IMR-90 (cell line): ENCODE results near the gene FAF1. TPM values are rescaled to one million over a fixed set of nuclear protein-coding genes. Genes with fewer than 3 reads are reported as not detected.

ENCODE experiments used
- ATAC-seq: fragments of 200-7000 bp; cut with Tn5 transposase; 2 replicates; pipeline ENCODE4 v1.9.1; 2020; ENCODE audit warnings: low read depth, mild to moderate bottlenecking, moderate library complexity
- BruUV-seq: library from RNA; stranded (reverse); fragments of 400-500 nt; replicated peaks from 2 replicates; lab custom pipeline; 2021; lab: Mats Ljungman, UMichigan
- CTCF ChIA-PET: fragments of 300-600 bp; formaldehyde crosslinking; extraction: SDS; loops from one replicate; lab custom pipeline; 2021; ENCODE audit warnings: antibody characterized with exemption; lab: Yijun Ruan, JAX
- POLR2A ChIA-PET: fragments of 300-600 bp; sonication (Branson Sonifier 250); formaldehyde crosslinking; loops from one replicate; lab custom pipeline; 2022; ENCODE audit warnings: antibody characterized with exemption; ENCODE audit not compliant: unreplicated experiment; lab: Charles Lee
- DNase-seq: peaks from one replicate; pipeline ENCODE4 v3.0.0; 2013
- H2AFZ ChIP-seq: replicated peaks from 2 replicates; pipeline ENCODE3; 2013; ENCODE audit warnings: low read length, mild to moderate bottlenecking; ENCODE audit not compliant: poor library complexity
- H2AK5ac ChIP-seq: 2 replicates; pipeline ENCODE4 v1.6.1; 2013; ENCODE audit warnings: low read depth, low read length, inconsistent platforms
- H2AK9ac ChIP-seq: replicated peaks from 2 replicates; pipeline ENCODE3; 2013; ENCODE audit warnings: mild to moderate bottlenecking, low read depth, low read length, moderate library complexity; ENCODE audit not compliant: poor library complexity
- H2BK120ac ChIP-seq: 2 replicates; pipeline ENCODE4 v1.6.1; 2013; ENCODE audit warnings: low read depth, low read length, inconsistent platforms
- H2BK15ac ChIP-seq: 3 replicates; pipeline ENCODE4 v1.6.1; 2013; ENCODE audit warnings: low read depth, low read length, inconsistent platforms
- H2BK20ac ChIP-seq: 2 replicates; pipeline ENCODE4 v1.6.1; 2013; ENCODE audit warnings: low read depth, mild to moderate bottlenecking, inconsistent platforms, low read length, moderate library complexity
- H2BK5ac ChIP-seq: 2 replicates; pipeline ENCODE4 v1.6.1; 2013; ENCODE audit warnings: mild to moderate bottlenecking, low read depth, low read length, inconsistent platforms; ENCODE audit not compliant: poor library complexity, severe bottlenecking
- H3K14ac ChIP-seq: replicated peaks from 2 replicates; pipeline ENCODE4 v1.6.1; 2013; ENCODE audit warnings: low read depth, low read length, inconsistent platforms
- H3K18ac ChIP-seq: 2 replicates; pipeline ENCODE4 v1.6.1; 2013; ENCODE audit warnings: low read depth, low read length, control low read depth
- H3K23ac ChIP-seq: 2 replicates; pipeline ENCODE4 v1.6.1; 2013; ENCODE audit warnings: low read depth, low read length, inconsistent platforms
- H3K27ac ChIP-seq: 2 replicates; pipeline ENCODE4 v1.5.1; 2013; ENCODE audit warnings: mild to moderate bottlenecking, control low read depth, low read length; ENCODE audit not compliant: insufficient read depth
- H3K27me3 ChIP-seq: 2 replicates; pipeline ENCODE4 v1.6.1; 2013; ENCODE audit warnings: low read length; ENCODE audit not compliant: control insufficient read depth, insufficient read depth
- H3K36me3 ChIP-seq: 2 replicates; pipeline ENCODE4 v1.6.1; 2013; ENCODE audit warnings: low read length, mixed read lengths; ENCODE audit not compliant: control insufficient read depth, insufficient read depth
- H3K4ac ChIP-seq: 2 replicates; pipeline ENCODE4 v1.6.1; 2013; ENCODE audit warnings: low read depth, low read length, inconsistent platforms
- H3K4me1 ChIP-seq: 2 replicates; pipeline ENCODE4 v1.6.1; 2013; ENCODE audit warnings: low read length, mixed read lengths; ENCODE audit not compliant: control insufficient read depth, insufficient read depth
- H3K4me2 ChIP-seq: 2 replicates; pipeline ENCODE4 v1.6.1; 2013; ENCODE audit warnings: low read depth, mild to moderate bottlenecking, control low read depth, low read length, moderate library complexity
- H3K4me3 ChIP-seq: 2 replicates; pipeline ENCODE4 v1.5.1; 2013; ENCODE audit warnings: low read depth, mild to moderate bottlenecking, control low read depth, low read length, moderate library complexity; ENCODE audit not compliant: insufficient read depth
- H3K56ac ChIP-seq: 2 replicates; pipeline ENCODE4 v1.6.1; 2013; ENCODE audit warnings: low read length, inconsistent platforms; ENCODE audit not compliant: insufficient read depth; ENCODE audit errors: extremely low read depth
- H3K79me1 ChIP-seq, 2 experiments: 2 replicates each; pipeline ENCODE4 v1.6.1; 2013; ENCODE audit warnings: low read length in 2 of 2, inconsistent platforms in 1 of 2, low read depth in 1 of 2
- H3K9ac ChIP-seq: 2 replicates; pipeline ENCODE4 v1.6.1; 2013; ENCODE audit warnings: low read depth, low read length, control low read depth
- H3K9me1 ChIP-seq: 2 replicates; pipeline ENCODE4 v1.6.1; 2013; ENCODE audit warnings: low read length, inconsistent platforms; ENCODE audit not compliant: insufficient read depth
- H3K9me3 ChIP-seq: 2 replicates; pipeline ENCODE4 v1.6.1; 2013; ENCODE audit warnings: low read length; ENCODE audit not compliant: control insufficient read depth, insufficient read depth
- H4K20me1 ChIP-seq: 2 replicates; pipeline ENCODE4 v1.6.1; 2013; ENCODE audit warnings: low read length, inconsistent platforms; ENCODE audit not compliant: insufficient read depth
- H4K5ac ChIP-seq: 2 replicates; pipeline ENCODE4 v1.6.1; 2013; ENCODE audit warnings: mild to moderate bottlenecking, low read depth, low read length, control low read depth
- H4K8ac ChIP-seq, 2 experiments: 2 replicates each; pipeline ENCODE4 v1.6.1; 2013; ENCODE audit warnings: low read depth in 2 of 2, low read length in 2 of 2, control low read depth in 1 of 2, inconsistent platforms in 1 of 2
- H4K91ac ChIP-seq: 2 replicates; pipeline ENCODE4 v1.6.1; 2013; ENCODE audit warnings: low read depth, low read length, inconsistent platforms; ENCODE audit not compliant: insufficient read depth
- BHLHE40 ChIP-seq: fragments of 150-350 bp; IDR thresholded peaks from 2 replicates; pipeline ENCODE4 v1.6.1; 2016; ENCODE audit warnings: mild to moderate bottlenecking, low read depth, low read length
- CEBPB ChIP-seq: IDR thresholded peaks from 2 replicates; pipeline ENCODE4 v1.6.1; 2012; ENCODE audit warnings: low read depth, low read length, improper control_type of control experiment
- CHD1 ChIP-seq: IDR thresholded peaks from 2 replicates; pipeline ENCODE4 v1.6.1; 2012; ENCODE audit warnings: low read depth, low read length, improper control_type of control experiment
- CTCF ChIP-seq: conservative IDR thresholded peaks from 2 replicates; pipeline ENCODE4 v1.5.1; 2012; ENCODE audit warnings: mild to moderate bottlenecking, low read depth, low read length, improper control_type of control experiment
- ELK1 ChIP-seq: fragments of 150-350 bp; IDR thresholded peaks from 2 replicates; pipeline ENCODE4 v1.6.1; 2016; ENCODE audit warnings: low read depth, mild to moderate bottlenecking, low read length, moderate library complexity, borderline replicate concordance
- FOS ChIP-seq: fragments of 150-350 bp; IDR thresholded peaks from 2 replicates; pipeline ENCODE4 v1.6.1; 2016; ENCODE audit warnings: low read depth, low read length
- MAFK ChIP-seq: IDR thresholded peaks from 2 replicates; pipeline ENCODE4 v1.6.1; 2012; ENCODE audit warnings: low read depth, low read length, improper control_type of control experiment
- MAZ ChIP-seq: IDR thresholded peaks from 2 replicates; pipeline ENCODE4 v1.6.1; 2012; ENCODE audit warnings: low read depth, mild to moderate bottlenecking, low read length, improper control_type of control experiment, moderate library complexity, borderline replicate concordance
- MXI1 ChIP-seq: IDR thresholded peaks from 2 replicates; pipeline ENCODE4 v1.6.1; 2012; ENCODE audit warnings: low read depth, mild to moderate bottlenecking, low read length, moderate library complexity, borderline replicate concordance
- NFE2L2 ChIP-seq: fragments of 150-350 bp; IDR thresholded peaks from 2 replicates; pipeline ENCODE4 v1.6.1; 2016; ENCODE audit warnings: low read depth, mild to moderate bottlenecking, low read length
- POLR2A ChIP-seq: IDR thresholded peaks from 2 replicates; pipeline ENCODE4 v1.6.1; 2012; ENCODE audit warnings: mild to moderate bottlenecking, low read depth, low read length
- RAD21 ChIP-seq: IDR thresholded peaks from 2 replicates; pipeline ENCODE4 v1.6.1; 2012; ENCODE audit warnings: low read length, improper control_type of control experiment
- RCOR1 ChIP-seq: IDR thresholded peaks from 2 replicates; pipeline ENCODE4 v1.6.1; 2012; ENCODE audit warnings: mild to moderate bottlenecking, low read length, improper control_type of control experiment; ENCODE audit not compliant: insufficient replicate concordance
- RFX5 ChIP-seq: IDR thresholded peaks from 2 replicates; pipeline ENCODE4 v1.8.0; 2012; ENCODE audit warnings: low read depth, mild to moderate bottlenecking, low read length, moderate library complexity
- SMC3 ChIP-seq: fragments of 150-350 bp; IDR thresholded peaks from 2 replicates; pipeline ENCODE4 v1.6.1; 2016; ENCODE audit warnings: low read depth, mild to moderate bottlenecking, antibody characterized with exemption, low read length, moderate library complexity
- USF2 ChIP-seq: fragments of 150-350 bp; IDR thresholded peaks from 2 replicates; pipeline ENCODE4 v1.6.1; 2017; ENCODE audit warnings: mild to moderate bottlenecking, antibody characterized with exemption, low read length, low read depth
- WGBS, 2 experiments: methylation state at CpG; one replicate each; pipeline versions ENCODE4 v1.1.5 to v1.1.7; 2013; ENCODE audit warnings: missing lambda C conversion rate in 2 of 2; ENCODE audit not compliant: insufficient read length in 1 of 2; ENCODE audit errors: extremely low coverage in 2 of 2; 5-methylcytosine and 5-hydroxymethylcytosine counted together
- dilution Hi-C: fragments of 300-500 bp; cut with HindIII; formaldehyde crosslinking; loops from one replicate; pipeline ENCODE4 v1.14.3; 2018; ENCODE audit warnings: low sequenced_read_pairs; ENCODE audit not compliant: unreplicated experiment
- in situ Hi-C: fragments of 300-500 bp; cut with MboI; formaldehyde crosslinking; loops from 3 replicates; pipeline ENCODE4 v1.14.3; 2019; ENCODE audit warnings: low sequenced_read_pairs, inconsistent platforms, mixed read lengths
- intact Hi-C: fragments of 100-400 bp; cut with micrococcal nuclease; formaldehyde crosslinking; loops from 2 replicates; pipeline ENCODE4 v1.10.0; 2022
- polyA plus RNA-seq, 3 experiments: library from polyadenylated mRNA; depleted of rRNA; stranded (reverse); fragments of >200 nt; gene quantifications; 2 replicates each; pipeline ENCODE4 v1.2.3, GENCODE V29; 2012; ENCODE audit warnings: low replicate concordance in 1 of 3
- total RNA-seq: library from RNA; depleted of rRNA; stranded (reverse); fragments of >200 nt; gene quantifications from 2 replicates; pipeline ENCODE4 v1.2.3, GENCODE V29; 2012

FAF1 gene
- total and polyA plus RNA-seq, 2 of the 4 experiments (the other 2 are of a cell fraction): 18.8 to 72.9 TPM

GRCh38 chr1:50719126-50719525 lies 240.9 kb downstream of the FAF1 start:
- Histone ChIP-seq H4K5ac (no peak overlapping the region), H2AK9ac (no peak overlapping the region), H3K9me3 (no peaks in the 10 kb centered on the region), H2AFZ (no peak overlapping the region), H3K23ac (no peak overlapping the region), H3K14ac (no peak overlapping the region), H2BK15ac (no peak overlapping the region), H3K36me3 (peaks cover 4% of the 10 kb centered on the region; the same call in 1 of the 2 replicates), H3K18ac (no peak overlapping the region), H3K27ac (no peak overlapping the region), H3K9me1 (no peaks in the 10 kb centered on the region; the same call in 1 of the 2 replicates), H2BK20ac (no peak overlapping the region), H3K79me1 (peaks cover 0 to 3% of the 10 kb centered on the region in 2 experiments; a peak in 1 of 4 replicates), H3K27me3 (no peaks in the 10 kb centered on the region), H2BK5ac (no peak overlapping the region), H2AK5ac (no peak overlapping the region), H3K4me2 (no peak overlapping the region), H3K4ac (no peak overlapping the region), H3K9ac (no peak overlapping the region), H4K8ac (no peak overlapping the region), H3K56ac (no peak overlapping the region), H4K91ac (no peak overlapping the region), H4K20me1 (no peaks in the 10 kb centered on the region), H3K4me1 (no peaks in the 10 kb centered on the region), H3K4me3 (no peak overlapping the region), H2BK120ac (no peak overlapping the region)
- TF ChIP-seq MAZ (no peak), BHLHE40 (no peak), CEBPB (no peak), RFX5 (no peak), MXI1 (no peak), ELK1 (no peak), POLR2A (no peak), RCOR1 (no peak), USF2 (no peak), CTCF (no peak), FOS (no peak), NFE2L2 (no peak), CHD1 (no peak), SMC3 (no peak), RAD21 (no peak), MAFK (no peak)
- ChIA-PET CTCF (no interaction called here), POLR2A (no interaction called here)
- in situ Hi-C loops (no loop called here), dilution Hi-C loops (no loop called here), intact Hi-C loops (no loop called here)
- ATAC-seq (no peak), DNase-seq (no peak)
- WGBS, 2 experiments: no CpG with 5 or more reads among the region's 1 CpG
- no TSS peak for BruUV-seq
